ENCODE measurements around the gene IL2RG.
A peak's percentile ranks its signal among the peaks of the same experiment; 100 is the strongest.

IL2RG gene

GRCh38 chrX:71105628-71106027 is 5.7 kb downstream of the IL2RG start:
- POLR2A ChIA-PET: interaction anchor here (0.6 kb wide), 1 partner anchor 750 kb away, joined by 5 read pairs; no protein-coding TSS in a partner anchor
- TF ChIP-seq, protein P1, sequence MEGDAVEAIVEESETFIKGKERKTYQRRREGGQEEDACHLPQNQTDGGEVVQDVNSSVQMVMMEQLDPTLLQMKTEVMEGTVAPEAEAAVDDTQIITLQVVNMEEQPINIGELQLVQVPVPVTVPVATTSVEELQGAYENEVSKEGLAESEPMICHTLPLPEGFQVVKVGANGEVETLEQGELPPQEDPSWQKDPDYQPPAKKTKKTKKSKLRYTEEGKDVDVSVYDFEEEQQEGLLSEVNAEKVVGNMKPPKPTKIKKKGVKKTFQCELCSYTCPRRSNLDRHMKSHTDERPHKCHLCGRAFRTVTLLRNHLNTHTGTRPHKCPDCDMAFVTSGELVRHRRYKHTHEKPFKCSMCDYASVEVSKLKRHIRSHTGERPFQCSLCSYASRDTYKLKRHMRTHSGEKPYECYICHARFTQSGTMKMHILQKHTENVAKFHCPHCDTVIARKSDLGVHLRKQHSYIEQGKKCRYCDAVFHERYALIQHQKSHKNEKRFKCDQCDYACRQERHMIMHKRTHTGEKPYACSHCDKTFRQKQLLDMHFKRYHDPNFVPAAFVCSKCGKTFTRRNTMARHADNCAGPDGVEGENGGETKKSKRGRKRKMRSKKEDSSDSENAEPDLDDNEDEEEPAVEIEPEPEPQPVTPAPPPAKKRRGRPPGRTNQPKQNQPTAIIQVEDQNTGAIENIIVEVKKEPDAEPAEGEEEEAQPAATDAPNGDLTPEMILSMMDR (IDR thresholded peaks at IDR 0.05; ENCODE audit: control extremely low read depth, extremely low read depth, low read depth, missing control alignments): no peak
- CTCF ChIA-PET: interaction anchor here (0.7 to 3.4 kb wide), 3 partner anchors 13 to 24 kb away, joined by 3 to 9 read pairs (median 9); partner anchors contain the start of gene MED12
- no peak for DNase-seq (ENCODE audit: extremely low spot score)

- TF ChIP-seq, protein P1 (IDR thresholded peaks at IDR 0.05; ENCODE audit: control extremely low read depth, extremely low read depth, low read depth, missing control alignments): no peak
- DNase-seq (ENCODE audit: extremely low spot score): peak; percentile 54
- POLR2A ChIA-PET: interaction anchor here (2.2 kb wide), 1 partner anchor 8 kb away, joined by 12 read pairs; the partner anchor contains the start of gene IL2RG
- CTCF ChIA-PET: interaction anchor here (3.4 kb wide), 1 partner anchor 15 kb away, joined by 9 read pairs; the partner anchor contains the start of gene MED12
Measured at GRCh38 chrX:71103110-71103983, 8.0 kb downstream of the IL2RG start.

- ChIA-PET CTCF (interaction anchor here (1.2 to 1.8 kb wide), 3 partner anchors 11 to 77 kb away, joined by 4 to 8 read pairs (median 4); no protein-coding TSS in a partner anchor), POLR2A (interaction anchor here (2.2 kb wide), 1 partner anchor 9 kb away, joined by 12 read pairs; the partner anchor contains the start of gene IL2RG)
- TF ChIP-seq, protein P1 (IDR thresholded peaks at IDR 0.05; ENCODE audit: control extremely low read depth, extremely low read depth, low read depth, missing control alignments): no peak
- no peak for DNase-seq (ENCODE audit: extremely low spot score)
Measured at GRCh38 chrX:71102292-71102691, 9.1 kb downstream of the IL2RG start.

GRCh38 chrX:71100581-71101505 is 10.5 kb downstream of the IL2RG start:
- CTCF ChIA-PET: interaction anchor here (0.8 to 3.3 kb wide), 6 partner anchors 9 to 81 kb away, joined by 3 to 16 read pairs (median 6); partner anchors contain the start of gene IL2RG
- TF ChIP-seq, protein P1 (IDR thresholded peaks at IDR 0.05; ENCODE audit: control extremely low read depth, extremely low read depth, low read depth, missing control alignments): no peak
- POLR2A ChIA-PET: interaction anchor here (1.6 to 2.5 kb wide), 3 partner anchors 11 to 18 kb away, joined by 7 to 12 read pairs (median 8); partner anchors contain the start of genes IL2RG and MED12
- no peak for DNase-seq (ENCODE audit: extremely low spot score)

DNA sequence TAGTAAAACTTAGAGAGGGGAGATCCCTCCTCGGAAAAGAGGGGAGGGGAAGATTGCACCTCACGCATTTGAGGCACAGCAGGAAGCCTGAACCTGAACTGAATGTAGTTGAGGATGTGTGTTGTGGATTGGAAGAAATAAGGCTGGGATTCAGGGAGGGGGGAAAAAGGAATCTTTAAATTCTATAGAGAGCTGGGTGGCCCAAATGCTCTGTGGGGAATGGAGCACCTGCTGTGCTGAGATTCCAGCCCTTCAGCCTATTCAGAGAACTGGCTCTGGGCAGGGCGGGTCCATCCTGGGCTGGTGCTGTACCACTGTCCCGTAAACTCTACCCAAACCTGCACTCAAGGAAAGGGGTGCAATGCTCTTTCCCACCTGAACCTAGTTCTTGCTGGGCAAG is 11.6 kb downstream of the IL2RG start:
- DNase-seq (ENCODE audit: extremely low spot score): no peak
- CTCF ChIA-PET: interaction anchor here (0.9 to 3.3 kb wide), 7 partner anchors 9 to 80 kb away, joined by 3 to 16 read pairs (median 4); partner anchors contain the start of genes IL2RG and MED12
- TF ChIP-seq, protein P1 (IDR thresholded peaks at IDR 0.05; ENCODE audit: control extremely low read depth, extremely low read depth, low read depth, missing control alignments): no peak
- POLR2A ChIA-PET: interaction anchor here (1.6 to 2.5 kb wide), 2 partner anchors 12 to 19 kb away, joined by 7 to 8 read pairs; partner anchors contain the start of genes IL2RG and MED12
